ENCODE results near the gene YY1.

YY1 gene

DNA sequence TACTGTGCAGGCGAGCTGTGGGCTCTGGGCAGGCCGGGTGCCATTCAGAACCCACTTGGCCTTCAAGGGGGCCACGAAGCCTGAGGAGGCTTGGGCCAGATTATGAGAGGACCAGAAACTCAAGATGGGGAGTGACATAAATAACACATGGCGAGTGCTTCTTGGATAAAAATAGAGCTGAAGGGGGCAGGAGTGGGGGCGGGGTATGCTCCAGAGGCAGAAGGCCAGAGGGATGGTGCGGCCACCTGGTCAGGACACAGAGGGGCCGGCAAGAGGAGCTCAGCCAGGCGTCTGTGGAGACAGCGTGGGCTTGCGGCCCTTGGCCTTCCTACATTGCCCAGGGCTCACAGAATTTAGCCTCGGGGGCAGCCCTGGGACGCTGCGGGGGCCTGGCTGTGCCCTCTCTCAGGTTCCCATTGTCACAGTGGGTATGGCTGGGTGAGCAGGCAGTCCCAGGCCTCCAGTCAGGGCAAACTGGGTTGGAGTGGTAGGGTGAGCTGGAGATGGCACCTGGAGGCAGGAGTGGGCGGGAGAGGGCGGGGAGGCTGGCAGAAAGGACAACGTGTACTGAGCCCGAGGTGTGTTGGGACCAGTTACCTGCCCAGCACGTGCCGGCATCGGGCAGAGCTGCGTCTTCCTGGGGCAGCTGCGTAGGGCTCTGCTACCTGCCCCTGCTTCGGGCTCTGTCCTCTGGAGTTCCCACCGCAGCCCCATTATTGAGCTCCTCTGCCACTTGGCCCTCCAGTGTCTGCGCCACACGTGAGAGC lies 74.7 kb downstream of the YY1 start:
- DNase-seq (ENCODE audit: low read depth): no peak

DNA sequence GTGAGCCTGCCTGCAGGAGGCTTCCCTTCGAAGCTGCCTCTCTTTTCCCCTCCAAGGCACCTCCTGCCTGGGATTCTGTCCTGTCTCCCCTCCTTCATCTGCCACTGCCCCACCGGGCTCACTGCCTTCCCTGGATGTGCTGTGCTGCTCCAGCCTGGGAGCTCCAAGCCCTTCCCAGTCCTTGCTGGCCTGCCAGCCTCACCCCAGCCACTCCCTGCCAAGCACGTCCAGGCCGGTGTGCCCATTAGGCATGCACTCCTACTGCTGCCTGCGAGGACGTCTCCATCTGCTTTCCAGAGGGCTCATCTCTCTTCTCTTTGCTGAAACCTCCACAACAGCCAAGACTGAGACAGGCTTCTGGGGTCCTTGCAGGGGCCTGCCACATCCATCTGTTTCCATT lies 75.8 kb downstream of the YY1 start:
- DNase-seq (ENCODE audit: low read depth): no peak

DNA sequence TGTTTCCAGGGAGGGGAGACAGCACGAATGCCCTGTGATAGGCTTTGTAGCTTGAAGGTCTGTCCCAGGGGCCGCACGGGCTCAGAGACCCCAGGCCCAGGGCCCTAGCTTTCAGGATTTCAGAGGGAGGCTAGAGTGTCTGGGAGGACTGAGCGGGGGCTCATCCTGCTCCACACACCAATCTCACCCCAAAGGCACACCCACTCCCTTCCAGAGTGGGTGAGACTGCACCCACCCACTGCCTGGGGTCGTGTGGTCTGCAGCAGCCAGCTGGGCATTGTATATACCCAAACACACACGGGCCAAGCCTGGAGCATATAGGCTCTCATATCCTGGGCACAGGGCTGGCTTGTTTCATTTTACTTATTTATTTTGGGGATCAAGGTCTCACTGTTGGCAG lies 78.4 kb downstream of the YY1 start:
- no peak for DNase-seq (ENCODE audit: low read depth)

DNA sequence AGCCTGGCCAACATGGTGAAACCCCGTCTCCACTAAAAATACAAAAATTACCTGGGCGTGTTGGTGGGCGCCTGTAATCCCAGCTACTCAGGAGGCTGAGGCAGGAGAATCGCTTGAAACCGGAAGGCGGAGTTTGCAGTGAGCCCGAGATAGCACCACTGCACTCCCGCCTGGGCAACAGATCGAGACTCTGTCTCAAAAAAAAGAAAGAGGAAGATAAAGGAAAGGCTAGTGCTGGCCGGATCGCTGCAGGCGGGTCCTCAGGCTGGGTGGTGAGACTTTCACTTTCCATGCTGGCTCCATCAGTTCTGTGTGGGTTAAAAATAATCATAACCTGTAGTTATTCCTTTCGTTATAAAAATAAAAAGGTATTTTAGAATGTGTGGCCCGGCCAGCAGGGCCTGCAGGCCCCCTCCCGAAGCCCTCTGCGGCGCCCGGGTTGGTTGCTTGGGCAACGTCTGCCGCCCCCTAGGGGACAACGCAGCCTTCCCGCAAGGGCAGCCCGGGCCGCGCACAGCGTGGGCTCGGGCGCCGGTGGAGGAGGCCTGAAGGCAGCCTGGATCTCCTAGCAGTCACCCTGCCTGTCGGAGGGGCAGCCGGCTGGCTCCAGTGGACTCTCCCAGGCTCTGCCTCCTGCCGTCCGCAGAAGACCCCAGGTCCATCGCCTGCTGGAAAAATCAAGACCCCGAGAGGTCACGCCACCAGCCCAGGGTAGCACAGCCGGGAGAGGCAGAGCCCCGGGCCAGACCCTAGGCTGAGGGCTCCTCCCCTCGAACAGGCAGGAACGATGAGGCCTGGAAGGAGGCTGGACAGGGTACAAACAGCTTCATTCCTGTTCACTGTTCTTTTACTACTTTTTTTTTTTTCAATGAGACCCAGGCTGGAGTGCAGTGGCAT lies 79.2 kb downstream of the YY1 start:
- DNase-seq (ENCODE audit: low read depth): peak; percentile 60

DNA sequence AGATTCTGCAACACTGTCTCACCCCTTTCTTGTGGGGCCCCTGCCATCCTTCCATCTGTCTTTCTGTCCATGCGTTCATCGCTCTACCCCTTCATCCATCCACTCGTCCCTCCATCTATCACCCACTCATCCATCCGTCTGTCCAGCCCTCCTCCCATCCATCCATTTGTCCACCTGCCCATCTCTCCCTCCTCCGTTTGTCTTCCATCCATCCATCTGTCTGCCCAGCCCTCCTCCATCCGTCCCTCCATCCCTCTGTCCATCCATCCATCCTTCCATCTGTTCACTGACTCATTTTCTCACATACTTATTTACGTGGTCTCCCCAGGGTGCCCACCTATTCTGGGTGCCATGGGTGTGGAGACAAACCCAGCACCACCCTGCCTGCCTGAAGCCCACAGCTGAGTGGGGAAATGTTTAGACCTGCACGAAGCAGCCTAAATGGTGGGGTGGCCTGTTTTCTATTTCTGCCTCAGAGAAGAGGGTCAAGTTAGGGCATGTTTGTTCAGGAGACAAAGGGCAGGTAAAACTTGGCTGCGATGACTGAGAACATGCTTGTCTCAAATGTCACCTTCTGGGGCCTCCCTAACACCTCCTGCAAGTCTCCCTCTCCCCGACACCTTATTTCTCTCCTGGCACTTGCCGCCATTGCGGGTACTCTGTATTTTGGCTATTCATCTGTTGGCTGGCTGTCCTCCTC lies 81.4 kb downstream of the YY1 start:
- DNase-seq (ENCODE audit: low read depth): no peak

DNA sequence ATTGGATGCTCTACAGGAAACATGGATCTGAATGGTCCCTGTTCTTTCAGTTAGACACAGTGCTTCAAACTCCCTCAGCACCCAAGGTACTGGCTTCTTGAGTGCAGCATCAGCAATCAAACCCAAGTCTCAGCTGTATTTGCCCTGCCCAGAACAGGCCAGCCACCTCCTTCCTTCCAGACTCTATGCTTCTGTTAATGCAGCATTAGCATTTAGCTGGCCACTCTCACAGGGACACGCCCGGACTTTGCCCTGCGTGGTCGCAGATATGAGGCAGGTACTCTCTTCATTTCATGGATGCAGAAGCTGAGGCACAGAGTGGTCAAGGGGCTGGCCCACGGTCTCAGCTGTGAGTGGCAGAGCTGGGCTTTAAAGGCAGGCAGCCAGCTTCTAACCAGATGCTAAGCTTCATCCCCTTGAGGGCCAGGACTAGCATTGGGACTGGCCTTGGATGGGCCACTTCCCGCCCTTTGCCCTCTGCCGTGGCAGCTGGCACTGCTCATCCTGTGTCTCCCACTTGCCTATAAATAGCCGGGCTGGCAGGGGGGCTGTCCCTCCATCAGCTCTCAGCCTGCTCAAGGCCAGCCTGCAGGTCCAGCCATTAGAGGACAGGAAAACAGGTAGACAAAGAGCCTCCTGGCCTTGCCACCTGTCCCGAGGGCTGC lies 82.7 kb downstream of the YY1 start:
- no peak for DNase-seq (ENCODE audit: low read depth)

DNA sequence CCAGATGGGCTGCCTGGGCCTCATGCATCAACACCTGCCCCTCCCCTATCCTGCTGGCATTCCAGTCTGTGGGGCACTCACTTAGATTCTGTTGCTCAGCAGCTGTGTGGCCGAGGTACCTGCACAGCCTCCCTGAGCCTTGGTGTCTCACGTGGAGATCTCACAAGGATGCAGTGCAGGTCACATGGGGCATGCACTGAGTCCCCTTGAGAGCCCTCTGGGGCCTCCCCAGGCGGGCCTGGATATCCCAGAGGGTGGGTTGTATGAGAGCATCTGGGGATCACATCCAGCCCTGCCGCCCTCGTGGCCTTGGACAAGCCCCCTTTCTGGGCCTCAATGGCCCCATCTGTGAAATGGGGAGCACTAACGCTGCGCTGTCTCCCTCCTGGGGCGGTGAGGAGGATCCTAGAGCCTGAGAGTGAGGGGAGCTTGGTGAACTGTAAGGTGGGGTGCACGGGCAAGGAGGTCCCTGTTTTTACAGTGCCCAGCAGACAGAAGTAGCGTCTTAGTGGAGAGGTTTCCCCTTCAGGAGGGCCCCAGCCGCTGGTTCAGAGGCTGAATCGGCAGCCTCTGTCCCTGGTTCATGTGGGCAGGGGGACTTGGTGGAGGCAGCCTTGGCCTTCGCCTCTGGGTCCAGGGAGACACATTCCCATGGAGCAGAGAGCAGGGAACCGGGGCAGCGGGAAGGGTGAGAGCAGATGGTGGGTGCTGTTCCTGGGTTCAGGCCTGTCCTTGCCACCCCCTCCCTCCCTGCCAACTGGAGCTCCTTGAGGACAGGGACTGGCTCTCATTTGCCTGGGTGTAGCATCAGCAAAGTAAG lies 83.4 kb downstream of the YY1 start:
- no peak for DNase-seq (ENCODE audit: low read depth)

DNA sequence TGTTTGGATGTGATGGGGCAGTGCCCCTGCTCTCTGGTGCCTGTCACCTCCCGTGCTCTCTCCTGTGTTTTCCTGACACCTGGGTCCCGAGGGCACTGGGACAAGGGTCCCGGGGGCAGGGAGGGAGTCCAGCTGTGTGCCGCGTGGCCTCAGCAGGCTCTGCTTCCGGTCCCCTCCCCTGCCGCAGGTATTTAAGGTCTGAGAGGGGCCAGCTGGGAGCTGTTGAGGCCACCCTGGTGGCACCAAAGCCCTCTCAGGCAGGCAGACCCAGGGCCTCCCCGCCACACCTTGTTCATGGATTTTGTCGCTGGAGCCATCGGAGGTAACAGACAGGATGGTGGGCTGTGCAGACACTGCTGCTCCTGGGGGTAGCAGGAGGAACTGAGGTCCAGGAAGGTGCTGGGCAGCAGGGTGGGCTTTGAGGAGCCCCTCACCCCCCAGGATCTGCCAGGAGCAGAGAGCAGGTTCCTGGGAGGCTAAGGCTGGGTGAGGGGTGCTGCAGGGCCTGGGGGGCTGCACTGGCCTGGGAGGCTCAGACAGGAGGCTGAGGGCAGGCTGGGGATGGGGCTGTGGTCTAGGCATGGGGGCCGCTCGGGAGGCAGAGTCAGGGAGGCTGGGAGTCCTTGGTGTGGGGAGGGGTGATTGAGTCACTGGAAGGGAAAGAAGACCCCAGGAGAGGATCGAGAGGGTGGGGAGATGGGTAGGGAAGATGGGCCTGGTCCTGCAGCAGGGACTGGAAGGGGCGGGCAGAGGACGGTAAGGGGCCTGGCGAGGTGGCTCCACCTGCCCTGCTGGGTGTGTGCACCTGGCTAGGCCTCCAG lies 84.4 kb downstream of the YY1 start, which contains the start of gene SLC25A47:
Gene SLC25A47 (plus strand): TSS at position 219 of the 821 bp plus-strand sequence. CDS start 76 bp downstream, at position 295.
- DNase-seq (ENCODE audit: low read depth): no peak

DNA sequence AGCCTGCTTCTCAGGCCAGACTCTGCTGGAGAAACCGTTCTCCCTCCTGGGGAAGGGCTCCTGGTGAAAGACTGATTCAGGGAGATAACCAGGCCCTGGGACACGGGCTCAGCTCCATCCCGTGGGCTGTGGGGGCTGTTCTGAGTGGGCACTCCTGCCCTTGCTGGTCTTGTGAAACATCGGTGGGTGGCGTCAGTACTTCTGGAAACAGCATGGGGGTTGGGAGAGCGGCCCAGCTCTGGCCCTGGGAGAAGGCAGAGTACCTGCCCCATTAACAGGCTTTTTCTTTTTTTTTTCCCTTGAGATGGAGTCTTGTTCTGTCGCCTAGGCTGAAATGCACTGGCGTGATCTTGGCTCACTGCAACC lies 85.0 kb downstream of the YY1 start:
- no peak for DNase-seq (ENCODE audit: low read depth)

DNA sequence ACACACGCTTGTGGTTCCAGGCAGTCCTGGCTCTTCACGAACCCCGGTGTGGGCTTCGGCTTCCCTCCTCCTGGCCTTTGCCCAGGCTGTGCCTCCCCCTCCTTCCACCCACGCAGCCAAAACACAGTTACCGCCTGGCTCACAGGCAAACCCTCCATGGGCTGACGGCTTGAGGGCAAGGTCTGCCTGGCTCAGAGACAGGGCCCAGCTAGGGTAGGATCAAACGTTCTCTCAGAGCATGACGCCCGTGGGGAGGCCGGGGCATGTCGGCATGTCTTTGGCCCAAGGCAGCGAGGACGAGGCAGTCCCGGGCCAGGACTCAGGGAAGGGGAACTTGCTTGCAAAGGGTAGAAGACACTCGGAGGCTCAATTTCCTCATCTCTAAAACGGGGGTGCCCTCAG lies 86.3 kb downstream of the YY1 start:
- no peak for DNase-seq (ENCODE audit: low read depth)

DNA sequence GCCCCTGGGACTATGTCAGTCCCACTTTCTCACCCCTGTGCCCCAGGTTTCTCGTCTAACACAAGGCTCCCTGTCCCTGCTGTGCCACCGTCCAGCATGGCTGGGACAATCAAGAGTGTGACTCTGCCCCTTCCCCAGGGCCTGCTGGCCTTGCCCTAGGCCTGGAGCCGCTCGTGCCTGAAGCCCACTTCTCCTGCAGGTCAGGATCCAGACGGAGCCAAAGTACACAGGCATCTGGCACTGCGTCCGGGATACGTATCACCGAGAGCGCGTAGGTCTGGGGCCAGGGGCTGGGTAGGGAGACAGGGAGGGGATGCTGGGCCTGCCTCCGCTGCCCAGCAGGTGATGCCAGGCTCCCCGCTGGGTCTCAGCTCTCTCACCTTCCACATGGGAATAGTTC lies 87.0 kb downstream of the YY1 start:
- DNase-seq (ENCODE audit: low read depth): no peak

DNA sequence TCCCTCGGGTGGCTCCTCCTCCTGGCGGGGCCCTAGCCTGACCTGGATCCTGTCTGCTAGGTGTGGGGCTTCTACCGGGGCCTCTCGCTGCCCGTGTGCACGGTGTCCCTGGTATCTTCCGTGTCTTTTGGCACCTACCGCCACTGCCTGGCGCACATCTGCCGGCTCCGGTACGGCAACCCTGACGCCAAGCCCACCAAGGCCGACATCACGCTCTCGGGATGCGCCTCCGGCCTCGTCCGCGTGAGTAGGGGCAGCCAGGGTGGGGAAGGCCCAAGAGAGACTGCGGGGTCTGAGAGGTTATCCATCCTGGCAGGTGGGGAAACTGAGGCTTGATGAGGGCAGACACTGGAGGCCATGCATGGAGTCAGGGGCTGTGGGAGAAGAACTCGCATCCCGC lies 88.2 kb downstream of the YY1 start:
- DNase-seq (ENCODE audit: low read depth): no peak

DNA sequence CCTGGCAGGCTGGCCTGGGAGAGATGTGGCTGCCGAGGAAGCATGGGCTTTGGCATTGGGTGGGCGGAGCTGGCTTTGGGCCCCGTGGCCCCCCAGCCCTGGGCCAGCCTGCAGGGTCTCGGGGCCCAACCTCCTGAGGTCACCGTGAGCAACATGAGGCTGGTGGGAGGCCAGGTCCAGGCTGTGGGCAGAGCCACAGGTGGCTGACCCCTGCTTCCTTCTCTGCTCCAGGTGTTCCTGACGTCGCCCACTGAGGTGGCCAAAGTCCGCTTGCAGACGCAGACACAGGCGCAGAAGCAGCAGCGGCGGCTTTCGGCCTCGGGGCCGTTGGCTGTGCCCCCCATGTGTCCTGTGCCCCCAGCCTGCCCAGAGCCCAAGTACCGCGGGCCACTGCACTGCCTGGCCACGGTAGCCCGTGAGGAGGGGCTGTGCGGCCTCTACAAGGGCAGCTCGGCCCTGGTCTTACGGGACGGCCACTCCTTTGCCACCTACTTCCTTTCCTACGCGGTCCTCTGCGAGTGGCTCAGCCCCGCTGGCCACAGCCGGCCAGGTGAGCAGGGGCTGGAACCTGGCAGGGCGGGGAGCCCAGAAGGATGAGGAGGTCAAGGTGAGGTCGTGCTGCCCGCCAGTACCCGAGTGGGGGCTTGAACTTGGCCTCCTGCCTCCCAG lies 89.7 kb downstream of the YY1 start:
- DNase-seq (ENCODE audit: low read depth): no peak

DNA sequence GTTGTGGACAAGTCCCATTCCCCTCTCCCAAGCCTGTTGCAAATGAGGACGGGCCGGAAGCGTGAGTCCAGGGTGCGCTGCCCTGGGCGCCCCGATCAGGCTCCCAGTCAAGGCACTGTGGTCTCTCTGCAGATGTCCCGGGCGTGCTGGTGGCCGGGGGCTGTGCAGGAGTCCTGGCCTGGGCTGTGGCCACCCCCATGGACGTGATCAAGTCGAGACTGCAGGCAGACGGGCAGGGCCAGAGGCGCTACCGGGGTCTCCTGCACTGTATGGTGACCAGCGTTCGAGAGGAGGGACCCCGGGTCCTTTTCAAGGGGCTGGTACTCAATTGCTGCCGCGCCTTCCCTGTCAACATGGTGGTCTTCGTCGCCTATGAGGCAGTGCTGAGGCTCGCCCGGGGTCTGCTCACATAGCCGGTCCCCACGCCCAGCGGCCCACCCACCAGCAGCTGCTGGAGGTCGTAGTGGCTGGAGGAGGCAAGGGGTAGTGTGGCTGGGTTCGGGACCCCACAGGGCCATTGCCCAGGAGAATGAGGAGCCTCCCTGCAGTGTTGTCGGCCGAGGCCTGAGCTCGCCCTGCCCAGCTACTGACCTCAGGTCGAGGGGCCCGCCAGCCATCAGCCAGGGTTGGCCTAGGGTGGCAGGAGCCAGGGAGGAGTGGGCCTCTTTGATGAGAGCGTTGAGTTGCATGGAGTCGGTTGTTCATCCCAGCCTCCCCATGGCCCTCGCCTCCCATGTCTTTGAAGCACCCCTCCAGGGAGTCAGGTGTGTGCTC lies 90.5 kb downstream of the YY1 start:
- DNase-seq (ENCODE audit: low read depth): no peak

DNA sequence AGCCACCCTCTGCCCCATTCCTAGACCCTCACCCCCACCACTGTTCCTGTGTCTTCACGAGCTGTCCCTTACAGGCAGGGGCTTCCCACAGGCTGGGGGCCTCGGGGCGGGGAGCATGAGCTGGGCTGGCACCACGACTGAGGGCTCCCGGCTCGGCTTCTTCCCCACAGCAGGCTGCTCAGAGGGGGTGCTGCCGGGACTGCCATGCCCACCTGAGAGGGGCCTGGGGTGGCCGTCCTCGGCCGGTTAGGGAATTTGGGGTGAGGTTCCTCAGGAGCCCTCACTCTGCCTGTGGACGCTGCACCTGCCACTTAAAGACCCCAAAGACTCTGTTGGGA lies 91.0 kb downstream of the YY1 start:
- DNase-seq (ENCODE audit: low read depth): no peak

DNA sequence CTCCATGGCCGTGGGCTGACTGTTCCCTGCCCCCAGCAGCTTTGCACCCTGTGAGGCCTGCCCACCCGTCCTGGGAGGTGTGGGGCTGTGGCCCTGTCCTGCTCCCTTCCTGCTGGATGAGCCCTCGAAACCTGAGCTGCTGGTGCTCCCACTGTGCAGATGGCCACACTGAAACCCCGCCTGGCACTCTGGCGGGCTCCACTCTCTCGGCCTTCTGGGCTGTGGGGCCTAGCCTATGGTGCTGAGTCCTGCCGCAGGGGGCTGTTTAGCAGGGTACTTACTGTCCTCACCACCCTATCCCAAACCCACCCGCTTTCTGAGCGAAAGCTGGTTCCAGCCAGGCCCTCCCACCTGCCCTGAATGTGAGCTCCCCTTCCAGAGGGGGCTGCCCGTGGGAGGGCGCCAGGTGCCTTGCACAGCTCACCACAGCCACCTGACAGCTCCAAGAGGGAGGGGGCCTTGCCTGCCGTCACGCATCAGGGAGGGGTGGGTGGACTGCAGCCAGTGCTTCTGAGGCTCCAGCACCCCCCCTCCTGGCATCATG lies 91.5 kb downstream of the YY1 start:
- DNase-seq (ENCODE audit: low read depth): no peak

DNA sequence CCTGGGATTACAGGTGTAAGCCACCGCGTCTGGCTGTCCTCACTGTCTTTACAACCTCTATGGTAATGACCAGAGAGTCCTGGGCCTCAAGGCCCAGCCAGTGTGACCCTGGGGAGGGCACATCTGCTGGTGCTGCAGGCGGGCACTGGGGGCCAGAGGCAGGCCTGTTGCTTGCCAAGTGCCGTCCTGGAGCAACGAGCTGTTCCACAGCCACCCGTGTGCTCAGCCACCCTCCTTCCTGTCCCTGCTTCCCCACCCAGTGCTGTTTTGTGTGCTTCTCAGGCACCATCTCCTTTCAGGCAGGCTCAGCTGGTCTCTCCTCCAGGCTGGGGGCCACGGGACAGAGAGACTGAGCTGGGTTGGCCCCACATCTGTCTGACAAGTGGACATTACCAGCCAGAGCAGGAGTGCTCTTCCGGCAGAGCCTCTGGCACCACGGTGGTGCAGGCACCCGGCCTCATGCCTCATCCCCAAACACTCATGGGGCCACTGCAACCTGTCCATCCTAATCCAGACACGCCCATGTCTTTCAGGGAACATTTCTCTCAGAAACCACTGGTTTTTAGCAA lies 93.2 kb downstream of the YY1 start:
- DNase-seq (ENCODE audit: low read depth): no peak
